ENCODE measurements around the gene BEAN1. TPM values are rescaled to one million over a fixed set of nuclear protein-coding genes. Genes with fewer than 3 reads are reported as not detected.
A peak's percentile ranks its signal among the peaks of the same experiment; 100 is the strongest.

Gene BEAN1
- total and polyA plus RNA-seq, 2 experiments from 2014 or later = 0.07 to 0.10 TPM

DNA sequence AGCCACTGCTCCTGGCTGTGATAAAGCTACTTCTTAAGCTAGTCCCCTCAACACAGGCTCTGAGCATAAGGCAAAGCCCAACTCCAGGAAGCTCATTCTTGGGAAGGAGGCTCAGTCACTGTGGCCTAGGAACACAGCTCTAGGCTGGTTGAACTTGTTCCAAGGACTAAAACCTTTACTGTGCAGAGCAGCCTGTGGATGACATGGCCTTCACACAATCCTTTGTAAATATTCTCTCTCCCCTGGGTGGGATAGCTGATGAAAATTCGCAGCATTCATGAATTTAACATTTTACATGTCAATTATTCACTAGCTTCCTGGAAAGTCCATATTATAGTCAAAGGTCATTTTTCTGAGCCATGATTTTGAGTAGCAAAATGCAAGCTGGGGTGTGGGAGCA is 28.9 kb downstream of the BEAN1 start:
- no peak for DNase-seq (ENCODE audit: low spot score)

DNA sequence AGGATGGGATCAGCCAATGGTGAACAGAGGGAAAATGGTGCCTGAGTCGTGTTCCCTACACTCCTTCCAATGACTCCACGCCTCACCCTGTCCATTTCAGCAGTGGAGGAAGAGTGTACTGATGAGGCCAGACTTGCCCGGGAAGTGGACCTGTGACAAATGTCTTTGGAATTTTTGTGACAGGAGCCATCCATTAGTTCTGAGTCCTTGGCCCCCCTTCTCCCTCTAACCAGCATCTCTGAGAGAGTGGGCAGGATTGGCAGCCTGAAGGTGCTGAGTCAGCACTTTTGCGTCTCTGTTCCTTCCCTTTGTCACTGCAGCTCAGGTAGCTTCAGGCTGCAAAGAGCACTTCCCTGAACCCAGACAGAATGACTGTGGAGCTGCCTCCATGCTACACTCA is 30.8 kb downstream of the BEAN1 start:
- H3K9me3 Mint-ChIP-seq = no peaks in the 10 kb centered on the region
- DNase-seq (ENCODE audit: low spot score) (peak; percentile 14), ATAC-seq (peak; percentile 14; the same call in 2 of the 3 replicates)
- H3K27ac Mint-ChIP-seq = peak overlapping the region; percentile 60; the same call in 1 of the 2 replicates
- TF ChIP-seq, protein P1, sequence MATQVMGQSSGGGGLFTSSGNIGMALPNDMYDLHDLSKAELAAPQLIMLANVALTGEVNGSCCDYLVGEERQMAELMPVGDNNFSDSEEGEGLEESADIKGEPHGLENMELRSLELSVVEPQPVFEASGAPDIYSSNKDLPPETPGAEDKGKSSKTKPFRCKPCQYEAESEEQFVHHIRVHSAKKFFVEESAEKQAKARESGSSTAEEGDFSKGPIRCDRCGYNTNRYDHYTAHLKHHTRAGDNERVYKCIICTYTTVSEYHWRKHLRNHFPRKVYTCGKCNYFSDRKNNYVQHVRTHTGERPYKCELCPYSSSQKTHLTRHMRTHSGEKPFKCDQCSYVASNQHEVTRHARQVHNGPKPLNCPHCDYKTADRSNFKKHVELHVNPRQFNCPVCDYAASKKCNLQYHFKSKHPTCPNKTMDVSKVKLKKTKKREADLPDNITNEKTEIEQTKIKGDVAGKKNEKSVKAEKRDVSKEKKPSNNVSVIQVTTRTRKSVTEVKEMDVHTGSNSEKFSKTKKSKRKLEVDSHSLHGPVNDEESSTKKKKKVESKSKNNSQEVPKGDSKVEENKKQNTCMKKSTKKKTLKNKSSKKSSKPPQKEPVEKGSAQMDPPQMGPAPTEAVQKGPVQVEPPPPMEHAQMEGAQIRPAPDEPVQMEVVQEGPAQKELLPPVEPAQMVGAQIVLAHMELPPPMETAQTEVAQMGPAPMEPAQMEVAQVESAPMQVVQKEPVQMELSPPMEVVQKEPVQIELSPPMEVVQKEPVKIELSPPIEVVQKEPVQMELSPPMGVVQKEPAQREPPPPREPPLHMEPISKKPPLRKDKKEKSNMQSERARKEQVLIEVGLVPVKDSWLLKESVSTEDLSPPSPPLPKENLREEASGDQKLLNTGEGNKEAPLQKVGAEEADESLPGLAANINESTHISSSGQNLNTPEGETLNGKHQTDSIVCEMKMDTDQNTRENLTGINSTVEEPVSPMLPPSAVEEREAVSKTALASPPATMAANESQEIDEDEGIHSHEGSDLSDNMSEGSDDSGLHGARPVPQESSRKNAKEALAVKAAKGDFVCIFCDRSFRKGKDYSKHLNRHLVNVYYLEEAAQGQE (IDR thresholded peaks at IDR 0.05; ENCODE audit: unreplicated experiment) = no peak
- Histone ChIP-seq H3K27ac (ENCODE audit: low read depth) (no peak overlapping the region), H3K4me2 (no peak overlapping the region), H4K20me1 (replicated peaks; ENCODE audit: insufficient read depth) (no peaks in the 10 kb centered on the region), H3F3A (replicated peaks; ENCODE audit: low read depth) (no peaks in the 10 kb centered on the region), H3K36me3 (ENCODE audit: insufficient read depth) (no peaks in the 10 kb centered on the region), H3K79me2 (replicated peaks; ENCODE audit: insufficient read depth) (no peaks in the 10 kb centered on the region), H3K4me3 (no peak overlapping the region), H3K27me3 (ENCODE audit: insufficient read depth) (no peaks in the 10 kb centered on the region), H3K4me1 (ENCODE audit: insufficient read depth) (peaks cover 10% of the 10 kb centered on the region; the same call in 1 of the 2 replicates), H3K9me2 (ENCODE audit: insufficient read depth) (no peaks in the 10 kb centered on the region), H2AFZ (peak overlapping the region; percentile 80; the same call in 1 of the 2 replicates)
- H3K4me1 Mint-ChIP-seq = peaks cover 14% of the 10 kb centered on the region
- H3K36me3 Mint-ChIP-seq (ENCODE audit: low read depth) = no peaks in the 10 kb centered on the region
- no peak overlapping the region for H3K4me3 Mint-ChIP-seq
- H3K27me3 Mint-ChIP-seq (ENCODE audit: insufficient read depth, low read depth, poor library complexity) = peaks cover 6% of the 10 kb centered on the region

More for the DNA sequence above, 28.9 kb downstream of the BEAN1 start:
- Histone ChIP-seq H2AFZ (no peak overlapping the region), H3K4me2 (no peak overlapping the region), H3K36me3 (ENCODE audit: insufficient read depth) (no peaks in the 10 kb centered on the region), H3K4me3 (no peak overlapping the region), H3F3A (replicated peaks; ENCODE audit: low read depth) (no peaks in the 10 kb centered on the region), H3K79me2 (replicated peaks; ENCODE audit: insufficient read depth) (no peaks in the 10 kb centered on the region), H4K20me1 (replicated peaks; ENCODE audit: insufficient read depth) (no peaks in the 10 kb centered on the region), H3K9me2 (ENCODE audit: insufficient read depth) (no peaks in the 10 kb centered on the region), H3K4me1 (ENCODE audit: insufficient read depth) (peaks cover 10% of the 10 kb centered on the region; the same call in 1 of the 2 replicates), H3K27ac (ENCODE audit: low read depth) (no peak overlapping the region), H3K27me3 (ENCODE audit: insufficient read depth) (no peaks in the 10 kb centered on the region)
- Mint-ChIP-seq H3K36me3 (ENCODE audit: low read depth) (no peaks in the 10 kb centered on the region), H3K4me1 (peaks cover 14% of the 10 kb centered on the region), H3K4me3 (no peak overlapping the region), H3K27ac (no peak overlapping the region), H3K9me3 (no peaks in the 10 kb centered on the region), H3K27me3 (ENCODE audit: insufficient read depth, low read depth, poor library complexity) (peaks cover 2% of the 10 kb centered on the region)
- no peak for ATAC-seq
- no peak for TF ChIP-seq CREB1 (CRISPR knock-in tag; IDR thresholded peaks at IDR 0.05; ENCODE audit: low read depth)

DNA sequence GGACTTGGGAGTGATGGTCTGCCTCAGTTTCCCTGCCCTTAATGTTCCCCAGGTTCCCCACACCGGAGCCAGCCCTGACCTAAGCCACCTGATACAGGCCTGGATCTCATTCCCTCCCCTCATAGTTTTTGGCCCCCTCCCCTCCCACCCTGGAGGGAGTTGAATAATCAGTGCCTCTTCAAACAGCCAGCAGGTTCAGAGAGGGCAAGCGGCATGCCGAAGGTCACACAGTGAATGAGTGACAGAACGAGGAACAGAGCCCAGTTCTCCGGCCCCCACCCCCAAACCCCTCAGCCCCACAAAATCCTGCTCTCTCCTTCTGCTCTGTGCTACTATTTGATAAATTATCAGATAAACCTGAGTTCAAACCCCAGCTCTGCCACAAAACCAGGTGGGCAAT is 31.2 kb downstream of the BEAN1 start:
- Mint-ChIP-seq H3K4me3 (no peak overlapping the region), H3K27me3 (ENCODE audit: insufficient read depth, low read depth, poor library complexity) (peaks cover 6% of the 10 kb centered on the region), H3K36me3 (ENCODE audit: low read depth) (no peaks in the 10 kb centered on the region), H3K27ac (peak overlapping the region; percentile 60; the same call in 1 of the 2 replicates), H3K4me1 (peaks cover 14% of the 10 kb centered on the region), H3K9me3 (no peaks in the 10 kb centered on the region)
- Histone ChIP-seq H3K4me3 (no peak overlapping the region), H3K27ac (ENCODE audit: low read depth) (no peak overlapping the region), H4K20me1 (replicated peaks; ENCODE audit: insufficient read depth) (no peaks in the 10 kb centered on the region), H3K27me3 (ENCODE audit: insufficient read depth) (no peaks in the 10 kb centered on the region), H3K9me2 (ENCODE audit: insufficient read depth) (no peaks in the 10 kb centered on the region), H3K4me2 (no peak overlapping the region), H3K4me1 (ENCODE audit: insufficient read depth) (peaks cover 10% of the 10 kb centered on the region; the same call in 1 of the 2 replicates), H3K36me3 (ENCODE audit: insufficient read depth) (no peaks in the 10 kb centered on the region), H3K79me2 (replicated peaks; ENCODE audit: insufficient read depth) (no peaks in the 10 kb centered on the region), H3F3A (replicated peaks; ENCODE audit: low read depth) (no peaks in the 10 kb centered on the region), H2AFZ (peak overlapping the region; percentile 80; the same call in 1 of the 2 replicates)
- ATAC-seq (no peak), DNase-seq (ENCODE audit: low spot score) (no peak)
- TF ChIP-seq, protein P2, sequence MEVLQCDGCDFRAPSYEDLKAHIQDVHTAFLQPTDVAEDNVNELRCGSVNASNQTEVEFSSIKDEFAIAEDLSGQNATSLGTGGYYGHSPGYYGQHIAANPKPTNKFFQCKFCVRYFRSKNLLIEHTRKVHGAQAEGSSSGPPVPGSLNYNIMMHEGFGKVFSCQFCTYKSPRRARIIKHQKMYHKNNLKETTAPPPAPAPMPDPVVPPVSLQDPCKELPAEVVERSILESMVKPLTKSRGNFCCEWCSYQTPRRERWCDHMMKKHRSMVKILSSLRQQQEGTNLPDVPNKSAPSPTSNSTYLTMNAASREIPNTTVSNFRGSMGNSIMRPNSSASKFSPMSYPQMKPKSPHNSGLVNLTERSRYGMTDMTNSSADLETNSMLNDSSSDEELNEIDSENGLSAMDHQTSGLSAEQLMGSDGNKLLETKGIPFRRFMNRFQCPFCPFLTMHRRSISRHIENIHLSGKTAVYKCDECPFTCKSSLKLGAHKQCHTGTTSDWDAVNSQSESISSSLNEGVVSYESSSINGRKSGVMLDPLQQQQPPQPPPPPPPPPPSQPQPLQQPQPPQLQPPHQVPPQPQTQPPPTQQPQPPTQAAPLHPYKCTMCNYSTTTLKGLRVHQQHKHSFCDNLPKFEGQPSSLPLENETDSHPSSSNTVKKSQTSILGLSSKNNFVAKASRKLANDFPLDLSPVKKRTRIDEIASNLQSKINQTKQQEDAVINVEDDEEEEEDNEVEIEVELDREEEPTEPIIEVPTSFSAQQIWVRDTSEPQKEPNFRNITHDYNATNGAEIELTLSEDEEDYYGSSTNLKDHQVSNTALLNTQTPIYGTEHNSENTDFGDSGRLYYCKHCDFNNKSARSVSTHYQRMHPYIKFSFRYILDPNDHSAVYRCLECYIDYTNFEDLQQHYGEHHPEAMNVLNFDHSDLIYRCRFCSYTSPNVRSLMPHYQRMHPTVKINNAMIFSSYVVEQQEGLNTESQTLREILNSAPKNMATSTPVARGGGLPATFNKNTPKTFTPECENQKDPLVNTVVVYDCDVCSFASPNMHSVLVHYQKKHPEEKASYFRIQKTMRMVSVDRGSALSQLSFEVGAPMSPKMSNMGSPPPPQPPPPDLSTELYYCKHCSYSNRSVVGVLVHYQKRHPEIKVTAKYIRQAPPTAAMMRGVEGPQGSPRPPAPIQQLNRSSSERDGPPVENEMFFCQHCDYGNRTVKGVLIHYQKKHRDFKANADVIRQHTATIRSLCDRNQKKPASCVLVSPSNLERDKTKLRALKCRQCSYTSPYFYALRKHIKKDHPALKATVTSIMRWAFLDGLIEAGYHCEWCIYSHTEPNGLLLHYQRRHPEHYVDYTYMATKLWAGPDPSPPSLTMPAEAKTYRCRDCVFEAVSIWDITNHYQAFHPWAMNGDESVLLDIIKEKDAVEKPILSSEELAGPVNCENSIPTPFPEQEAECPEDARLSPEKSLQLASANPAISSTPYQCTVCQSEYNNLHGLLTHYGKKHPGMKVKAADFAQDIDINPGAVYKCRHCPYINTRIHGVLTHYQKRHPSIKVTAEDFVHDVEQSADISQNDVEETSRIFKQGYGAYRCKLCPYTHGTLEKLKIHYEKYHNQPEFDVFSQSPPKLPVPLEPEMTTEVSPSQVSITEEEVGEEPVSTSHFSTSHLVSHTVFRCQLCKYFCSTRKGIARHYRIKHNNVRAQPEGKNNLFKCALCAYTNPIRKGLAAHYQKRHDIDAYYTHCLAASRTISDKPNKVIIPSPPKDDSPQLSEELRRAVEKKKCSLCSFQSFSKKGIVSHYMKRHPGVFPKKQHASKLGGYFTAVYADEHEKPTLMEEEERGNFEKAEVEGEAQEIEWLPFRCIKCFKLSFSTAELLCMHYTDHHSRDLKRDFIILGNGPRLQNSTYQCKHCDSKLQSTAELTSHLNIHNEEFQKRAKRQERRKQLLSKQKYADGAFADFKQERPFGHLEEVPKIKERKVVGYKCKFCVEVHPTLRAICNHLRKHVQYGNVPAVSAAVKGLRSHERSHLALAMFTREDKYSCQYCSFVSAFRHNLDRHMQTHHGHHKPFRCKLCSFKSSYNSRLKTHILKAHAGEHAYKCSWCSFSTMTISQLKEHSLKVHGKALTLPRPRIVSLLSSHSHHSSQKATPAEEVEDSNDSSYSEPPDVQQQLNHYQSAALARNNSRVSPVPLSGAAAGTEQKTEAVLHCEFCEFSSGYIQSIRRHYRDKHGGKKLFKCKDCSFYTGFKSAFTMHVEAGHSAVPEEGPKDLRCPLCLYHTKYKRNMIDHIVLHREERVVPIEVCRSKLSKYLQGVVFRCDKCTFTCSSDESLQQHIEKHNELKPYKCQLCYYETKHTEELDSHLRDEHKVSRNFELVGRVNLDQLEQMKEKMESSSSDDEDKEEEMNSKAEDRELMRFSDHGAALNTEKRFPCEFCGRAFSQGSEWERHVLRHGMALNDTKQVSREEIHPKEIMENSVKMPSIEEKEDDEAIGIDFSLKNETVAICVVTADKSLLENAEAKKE (CRISPR knock-in tag; IDR thresholded peaks at IDR 0.05) = no peak
- TF ChIP-seq EZH2phosphoT487 (IDR thresholded peaks at IDR 0.05; ENCODE audit: unreplicated experiment) = no peak
- no peak for TF ChIP-seq EZH2 (IDR thresholded peaks at IDR 0.05; ENCODE audit: low read depth, unreplicated experiment)

Measured in GM23338 (cell line).